Left lung (tissue), 10 donors: Measurements from ENCODE around the gene SUPT4H1. TPM values are rescaled to one million over a fixed set of nuclear protein-coding genes. Genes with fewer than 3 reads are reported as not detected.
"Not testable (repeated sequence)": the region's sequence is repeated elsewhere in the genome, so short reads cannot be mapped to it uniquely, and the experiment has no call there.

Experiments used
- ATAC-seq: fragments of 200-7000 bp; cut with Tn5 transposase; one replicate; pipeline ENCODE4 v1.9.1; 2020; ENCODE audit warnings: moderate library complexity
- DNase-seq, 4 donors: peaks; one replicate each; pipeline ENCODE4 v3.0.0-alpha.2; 2013 to 2020
- H3K27ac ChIP-seq, 2 donors: fragments of 200-600 bp; sonication (generic) in 1 of 2; one replicate each; pipeline versions ENCODE4 v1.5.0 to v1.8.0; 2020 to 2021
- H3K27me3 ChIP-seq, 2 donors: fragments of 200-600 bp; sonication (generic) in 1 of 2; one replicate each; pipeline versions ENCODE4 v1.5.0 to v1.8.0; 2020 to 2021
- H3K36me3 ChIP-seq, 2 donors: fragments of 200-600 bp; sonication (generic) in 1 of 2; one replicate each; pipeline versions ENCODE4 v1.5.0 to v1.8.0; 2020 to 2021
- H3K4me1 ChIP-seq, 2 donors: fragments of 200-600 bp; one replicate each; pipeline ENCODE4 v1.8.0; 2021
- H3K4me3 ChIP-seq, 2 donors: fragments of 200-600 bp; sonication (generic) in 1 of 2; one replicate each; pipeline versions ENCODE4 v1.5.0 to v1.8.0; 2020 to 2021; ENCODE audit warnings: mild to moderate bottlenecking in 1 of 2
- H3K9me3 ChIP-seq, 2 donors: fragments of 200-600 bp; sonication (generic) in 1 of 2; one replicate each; pipeline versions ENCODE4 v1.5.0 to v1.8.0; 2020 to 2021
- CTCF ChIP-seq, 2 donors: fragments of 200-600 bp; sonication (generic) in 1 of 2; IDR thresholded peaks; one replicate each; pipeline versions ENCODE4 v1.5.0 to v1.8.0; 2021; ENCODE audit warnings: antibody characterized with exemption in 2 of 2
- intact Hi-C, 2 donors: fragments of 100-400 bp; cut with DNase I; formaldehyde crosslinking; loops; one replicate each; pipeline versions ENCODE4 v1.11.2 to v1.14.2; 2022
- polyA plus RNA-seq, 6 donors: library from polyadenylated mRNA; unstranded; fragments of 120-200 nt; gene quantifications; one replicate each; pipeline ENCODE4 v1.2.1, GENCODE V29; 2013; ENCODE audit not compliant: insufficient read length in 6 of 6
- total RNA-seq, 2 donors: library from RNA; stranded (reverse); fragmentation: NEBNext Ultra II Directional; extraction: Animal tissue kit (Norgen Biotek cat#: 25700); gene quantifications; one replicate each; pipeline ENCODE4 v1.2.1, GENCODE V29; 2021
- donor health status: DM: no; HTN: yes; CAD: no.
- donor health status: DM: no; HTN: no; CAD: no.

SUPT4H1 gene
- total and polyA plus RNA-seq, 8 donors, result 68.4 to 139 (median 124) TPM

GRCh38 chr17:58398574-58399266 lies 46.7 kb upstream of the SUPT4H1 start:
- no peak for DNase-seq
- Histone ChIP-seq H3K4me3 (no peak overlapping the region), H3K27me3 (no peaks in the 10 kb centered on the region), H3K27ac (no peak overlapping the region), H3K9me3 (no peaks in the 10 kb centered on the region), H3K4me1 (no peaks in the 10 kb centered on the region), H3K36me3 (no peaks in the 10 kb centered on the region)
- TF ChIP-seq CTCF (IDR thresholded peaks at IDR 0.05), result no peak
- intact Hi-C loops, result no loop called here
- ATAC-seq, result no peak

GRCh38 chr17:58397421-58397820 lies 45.4 kb upstream of the SUPT4H1 start:
- H3K9me3 ChIP-seq, intact Hi-C loops: not testable (repeated sequence)

GRCh38 chr17:58396173-58396572 lies 44.2 kb upstream of the SUPT4H1 start:
- Histone ChIP-seq H3K9me3 (no peaks in the 10 kb centered on the region), H3K4me1 (no peaks in the 10 kb centered on the region), H3K27me3 (no peaks in the 10 kb centered on the region), H3K4me3 (no peak overlapping the region), H3K36me3 (no peaks in the 10 kb centered on the region), H3K27ac (no peak overlapping the region)
- no peak for TF ChIP-seq CTCF (IDR thresholded peaks at IDR 0.05)
- DNase-seq (no peak), ATAC-seq (no peak)
- intact Hi-C loops, result no loop called here

More at GRCh38 chr17:58397421-58397820, 45.4 kb upstream of the SUPT4H1 start:
- H3K4me1 ChIP-seq, H3K4me3 ChIP-seq, DNase-seq, H3K27ac ChIP-seq, H3K27me3 ChIP-seq, ATAC-seq, H3K36me3 ChIP-seq: not testable (repeated sequence)

- no peak for TF ChIP-seq CTCF (IDR thresholded peaks at IDR 0.05)
- no peaks in the 10 kb centered on the region for H3K4me1 ChIP-seq
- H3K27ac ChIP-seq, result no peak overlapping the region
- H3K4me3 ChIP-seq, result no peak overlapping the region
- no peaks in the 10 kb centered on the region for H3K36me3 ChIP-seq
- intact Hi-C loops, result no loop called here
- H3K27me3 ChIP-seq, result no peaks in the 10 kb centered on the region
- H3K9me3 ChIP-seq, result no peaks in the 10 kb centered on the region
- DNase-seq, result no peak
- ATAC-seq, result peak; percentile 34
These were observed 42.7 kb upstream of the SUPT4H1 start for GRCh38 chr17:58394534-58395223.

GRCh38 chr17:58391302-58391984 lies 39.4 kb upstream of the SUPT4H1 start:
- H3K27ac ChIP-seq, result no peak overlapping the region

More at GRCh38 chr17:58391302-58391984, 39.4 kb upstream of the SUPT4H1 start:
- DNase-seq (peak in 3 of 4 donors; percentile 81 to 85 (median 82)), ATAC-seq (peak; percentile 84)
- no peak for TF ChIP-seq CTCF (IDR thresholded peaks at IDR 0.05)
- Histone ChIP-seq H3K27me3 (no peaks in the 10 kb centered on the region), H3K4me1 (peaks cover 4 to 10% of the 10 kb centered on the region in 2 donors), H3K4me3 (no peak overlapping the region), H3K9me3 (no peaks in the 10 kb centered on the region), H3K36me3 (no peaks in the 10 kb centered on the region)
- intact Hi-C loops, result no loop called here
